Panc1 (cell line): Measurements from ENCODE around the gene TBC1D2B.

Experiments used
- CTCF ChIP-seq: fragments of 450-650 bp; IDR thresholded peaks from 2 replicates; pipeline ENCODE4 v1.5.1; 2017; ENCODE audit warnings: mild to moderate bottlenecking
- POLR2AphosphoS5 ChIP-seq: IDR thresholded peaks from 2 replicates; pipeline ENCODE4 v1.6.1; 2012; ENCODE audit warnings: mild to moderate bottlenecking, low read depth, low read length, moderate library complexity

- no peak for TF ChIP-seq CTCF
- TF ChIP-seq POLR2AphosphoS5: no peak
These were observed 97.4 kb downstream of the TBC1D2B start for GRCh38 chr15:77980098-77980497.
